HEK293 (cell line): ENCODE data around the gene KANTR.

Source experiments
- CTCF ChIA-PET: fragments of 350-600 bp; formaldehyde crosslinking; extraction: SDS; loops from one replicate; lab custom pipeline; 2021; ENCODE audit warnings: antibody characterized with exemption; lab: Yijun Ruan, JAX
- POLR2A ChIA-PET: fragments of 300-600 bp; formaldehyde crosslinking; extraction: SDS; loops from one replicate; lab custom pipeline; 2020; ENCODE audit warnings: antibody characterized with exemption, inconsistent platforms; lab: Yijun Ruan, JAX
- H3K27ac ChIP-seq: fragments of 200-500 bp; sonication (Bioruptor generic); 2 replicates; pipeline ENCODE4 v1.5.1; 2014; ENCODE audit warnings: low read depth, low read length, control low read depth, inconsistent platforms; ENCODE audit errors: extremely low read depth
- H3K36me3 ChIP-seq, 2 experiments: fragments of 200-500 bp in 1 of 2; sonication (Bioruptor generic) in 1 of 2; 1 replicate in 1 of 2; 2 replicates in 1 of 2; pipeline ENCODE4 v1.5.1; 2014 to 2017; ENCODE audit warnings: inconsistent platforms in 2 of 2, low read length in 2 of 2; ENCODE audit not compliant: control insufficient read depth in 2 of 2, insufficient read depth in 1 of 2
- H3K4me1 ChIP-seq: fragments of 200-500 bp; sonication (Bioruptor generic); 2 replicates; pipeline ENCODE4 v1.5.1; 2014; ENCODE audit warnings: mild to moderate bottlenecking, low read length, inconsistent platforms; ENCODE audit not compliant: control insufficient read depth, insufficient read depth
- H3K4me3 ChIP-seq: 2 replicates; pipeline ENCODE4 v1.5.1; 2011; ENCODE audit warnings: low read depth, mild to moderate bottlenecking, control low read depth, low read length, moderate library complexity
- H3K9me3 ChIP-seq: fragments of 200-500 bp; sonication (Bioruptor generic); 2 replicates; pipeline ENCODE4 v1.5.1; 2014; ENCODE audit warnings: low read depth, low read length, inconsistent platforms; ENCODE audit not compliant: control insufficient read depth, insufficient read depth
- KLF16 ChIP-seq: fragments of 450-650 bp; formaldehyde crosslinking; IDR thresholded peaks from 2 replicates; pipeline ENCODE4 v1.5.1; 2017; ENCODE audit warnings: missing biosample characterization, missing genetic modification characterization
- MZF1 ChIP-seq: fragments of 450-650 bp; formaldehyde crosslinking; IDR thresholded peaks from 2 replicates; pipeline ENCODE4 v1.5.1; 2017; ENCODE audit warnings: missing biosample characterization, missing genetic modification characterization, borderline replicate concordance
- SETDB1 ChIP-seq: IDR thresholded peaks from one replicate; pipeline ENCODE4 v1.6.1; 2017; ENCODE audit warnings: mild to moderate bottlenecking, low read length, moderate library complexity, mixed read lengths; ENCODE audit not compliant: insufficient read length
- TRIM28 ChIP-seq: IDR thresholded peaks from 2 replicates; pipeline ENCODE4 v1.6.1; 2011; ENCODE audit warnings: low read length, control low read depth, borderline replicate concordance
- ZBTB48 ChIP-seq: fragments of 450-650 bp; formaldehyde crosslinking; IDR thresholded peaks from 2 replicates; pipeline ENCODE4 v1.5.1; 2016; ENCODE audit warnings: missing biosample characterization, missing genetic modification characterization
- ZBTB8A ChIP-seq: fragments of 450-650 bp; formaldehyde crosslinking; IDR thresholded peaks from 2 replicates; pipeline ENCODE4 v1.5.1; 2016; ENCODE audit warnings: missing biosample characterization, missing genetic modification characterization
- ZFP3 ChIP-seq: fragments of 450-650 bp; formaldehyde crosslinking; IDR thresholded peaks from 2 replicates; pipeline ENCODE4 v1.5.1; 2016; ENCODE audit warnings: low read depth, missing biosample characterization, missing genetic modification characterization
- ZFP37 ChIP-seq: fragments of 450-650 bp; formaldehyde crosslinking; IDR thresholded peaks from 2 replicates; pipeline ENCODE4 v1.5.1; 2016; ENCODE audit warnings: missing biosample characterization, missing genetic modification characterization
- ZFP69B ChIP-seq: fragments of 450-650 bp; formaldehyde crosslinking; IDR thresholded peaks from 2 replicates; pipeline ENCODE4 v1.5.1; 2016; ENCODE audit warnings: missing biosample characterization, missing genetic modification characterization
- ZNF140 ChIP-seq: fragments of 450-650 bp; formaldehyde crosslinking; IDR thresholded peaks from 2 replicates; pipeline ENCODE4 v1.5.1; 2016; ENCODE audit warnings: missing biosample characterization, missing genetic modification characterization
- ZNF157 ChIP-seq: fragments of 450-650 bp; formaldehyde crosslinking; IDR thresholded peaks from 2 replicates; pipeline ENCODE4 v1.5.1; 2016; ENCODE audit warnings: missing biosample characterization, missing genetic modification characterization
- ZNF16 ChIP-seq: fragments of 450-650 bp; formaldehyde crosslinking; IDR thresholded peaks from 2 replicates; pipeline ENCODE4 v1.5.1; 2016; ENCODE audit warnings: low read depth, missing biosample characterization, missing genetic modification characterization
- ZNF248 ChIP-seq: fragments of 450-650 bp; formaldehyde crosslinking; IDR thresholded peaks from 2 replicates; pipeline ENCODE4 v1.5.1; 2017; ENCODE audit warnings: missing biosample characterization, missing genetic modification characterization
- ZNF280D ChIP-seq: fragments of 450-650 bp; formaldehyde crosslinking; IDR thresholded peaks from 2 replicates; pipeline ENCODE4 v1.5.1; 2016; ENCODE audit warnings: missing biosample characterization, missing genetic modification characterization
- ZNF433 ChIP-seq: fragments of 450-650 bp; formaldehyde crosslinking; IDR thresholded peaks from 2 replicates; pipeline ENCODE4 v1.5.1; 2016; ENCODE audit warnings: missing biosample characterization, missing genetic modification characterization, low read depth
- ZNF530 ChIP-seq: fragments of 450-650 bp; formaldehyde crosslinking; IDR thresholded peaks from 2 replicates; pipeline ENCODE4 v1.5.1; 2016; ENCODE audit warnings: low read depth, missing biosample characterization, missing genetic modification characterization
- ZNF610 ChIP-seq: fragments of 450-650 bp; formaldehyde crosslinking; IDR thresholded peaks from 2 replicates; pipeline ENCODE4 v1.5.1; 2016; ENCODE audit warnings: missing biosample characterization, missing genetic modification characterization, borderline replicate concordance
- ZSCAN16 ChIP-seq: fragments of 450-650 bp; formaldehyde crosslinking; IDR thresholded peaks from 2 replicates; pipeline ENCODE4 v1.5.1; 2016; ENCODE audit warnings: missing biosample characterization, missing genetic modification characterization
- ZSCAN30 ChIP-seq: fragments of 450-650 bp; IDR thresholded peaks from 2 replicates; pipeline ENCODE4 v1.5.1; 2018; ENCODE audit warnings: missing biosample characterization, mild to moderate bottlenecking, missing genetic modification characterization, moderate library complexity
- TF ChIP-seq, protein P1 (sequence below): fragments of 450-650 bp; formaldehyde crosslinking; IDR thresholded peaks from 2 replicates; pipeline ENCODE4 v1.5.1; 2017; ENCODE audit warnings: missing biosample characterization, missing genetic modification characterization
- TF ChIP-seq, protein P2 (sequence below): fragments of 450-650 bp; IDR thresholded peaks from 2 replicates; pipeline ENCODE4 v1.5.1; 2018; ENCODE audit warnings: missing biosample characterization, missing genetic modification characterization
- TF ChIP-seq, protein P3 (sequence below): fragments of 450-650 bp; formaldehyde crosslinking; IDR thresholded peaks from 2 replicates; pipeline ENCODE4 v1.5.1; 2017; ENCODE audit warnings: missing biosample characterization, missing genetic modification characterization

KANTR gene

GRCh38 chrX:53153581-53153980 lies 59.6 kb downstream of the KANTR start:
- H3K4me1 ChIP-seq: no peaks in the 10 kb centered on the region
- ChIA-PET CTCF (interaction anchor here (0.6 kb wide), 1 partner anchor 48 kb away, joined by 3 read pairs; no protein-coding TSS in a partner anchor), POLR2A (no interaction called here)
- H3K4me3 ChIP-seq: no peak overlapping the region
- H3K27ac ChIP-seq: no peak overlapping the region
- no peaks in the 10 kb centered on the region for H3K36me3 ChIP-seq
- TF ChIP-seq SETDB1: no peak
- no peak for TF ChIP-seq ZFP3 (tag by site-specific recombination)
- no peak for TF ChIP-seq ZNF140
- TF ChIP-seq ZNF433 (tag by site-specific recombination): no peak
- TF ChIP-seq ZSCAN16: no peak
- no peak for TF ChIP-seq ZFP69B (tag by site-specific recombination)
- TF ChIP-seq, protein P1, sequence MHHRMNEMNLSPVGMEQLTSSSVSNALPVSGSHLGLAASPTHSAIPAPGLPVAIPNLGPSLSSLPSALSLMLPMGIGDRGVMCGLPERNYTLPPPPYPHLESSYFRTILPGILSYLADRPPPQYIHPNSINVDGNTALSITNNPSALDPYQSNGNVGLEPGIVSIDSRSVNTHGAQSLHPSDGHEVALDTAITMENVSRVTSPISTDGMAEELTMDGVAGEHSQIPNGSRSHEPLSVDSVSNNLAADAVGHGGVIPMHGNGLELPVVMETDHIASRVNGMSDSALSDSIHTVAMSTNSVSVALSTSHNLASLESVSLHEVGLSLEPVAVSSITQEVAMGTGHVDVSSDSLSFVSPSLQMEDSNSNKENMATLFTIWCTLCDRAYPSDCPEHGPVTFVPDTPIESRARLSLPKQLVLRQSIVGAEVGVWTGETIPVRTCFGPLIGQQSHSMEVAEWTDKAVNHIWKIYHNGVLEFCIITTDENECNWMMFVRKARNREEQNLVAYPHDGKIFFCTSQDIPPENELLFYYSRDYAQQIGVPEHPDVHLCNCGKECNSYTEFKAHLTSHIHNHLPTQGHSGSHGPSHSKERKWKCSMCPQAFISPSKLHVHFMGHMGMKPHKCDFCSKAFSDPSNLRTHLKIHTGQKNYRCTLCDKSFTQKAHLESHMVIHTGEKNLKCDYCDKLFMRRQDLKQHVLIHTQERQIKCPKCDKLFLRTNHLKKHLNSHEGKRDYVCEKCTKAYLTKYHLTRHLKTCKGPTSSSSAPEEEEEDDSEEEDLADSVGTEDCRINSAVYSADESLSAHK: no peak
- no peak for TF ChIP-seq ZBTB8A
- TF ChIP-seq ZNF248 (tag by site-specific recombination): no peak
- H3K9me3 ChIP-seq: peaks cover 2% of the 10 kb centered on the region; the same call in 1 of the 2 replicates

DNA sequence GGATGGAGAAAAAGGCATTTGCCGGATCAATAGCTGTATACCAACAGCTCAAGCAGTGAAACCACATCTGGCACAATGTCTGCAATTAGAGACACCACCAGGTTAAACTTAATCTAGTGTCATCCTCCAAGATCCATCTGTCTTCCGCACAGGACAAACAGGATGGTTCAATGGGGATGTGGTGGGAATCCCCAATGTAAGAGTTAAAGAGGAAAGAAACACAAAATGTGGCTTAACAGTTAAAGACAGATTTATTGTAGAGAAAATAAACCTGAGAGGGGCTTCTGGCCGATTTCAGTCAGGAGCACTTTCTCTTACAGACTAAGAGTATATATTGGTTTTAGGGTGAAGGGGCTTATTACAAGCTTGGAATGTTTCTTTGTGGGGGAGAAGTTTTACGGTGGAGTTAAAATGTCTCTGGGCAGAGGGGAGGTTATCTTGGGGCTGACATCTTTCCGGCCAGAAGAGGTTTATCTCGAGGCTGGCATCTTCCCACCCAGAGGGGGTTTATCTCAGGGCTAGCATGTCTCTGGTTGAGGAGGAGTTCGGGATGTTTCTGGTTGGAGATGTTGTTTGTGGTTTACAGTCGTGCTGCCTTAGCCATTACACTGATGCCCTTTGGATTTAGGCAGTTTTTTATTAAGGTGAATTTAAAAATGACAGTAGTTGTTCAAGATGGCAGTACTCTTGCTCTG lies 61.7 kb downstream of the KANTR start:
- Histone ChIP-seq H3K4me1 (no peaks in the 10 kb centered on the region), H3K4me3 (no peak overlapping the region), H3K27ac (no peak overlapping the region), H3K9me3 (peaks cover 2% of the 10 kb centered on the region; the same call in 1 of the 2 replicates), H3K36me3 (no peaks in the 10 kb centered on the region)
- POLR2A ChIA-PET: no interaction called here
- TF ChIP-seq TRIM28 (peak; percentile 84), ZNF157 (tag by site-specific recombination) (no peak), ZNF16 (tag by site-specific recombination) (no peak), MZF1 (tag by site-specific recombination) (peak; percentile 98), ZNF280D (tag by site-specific recombination) (no peak), SETDB1 (peak; percentile 85)
- CTCF ChIA-PET: no interaction called here

DNA sequence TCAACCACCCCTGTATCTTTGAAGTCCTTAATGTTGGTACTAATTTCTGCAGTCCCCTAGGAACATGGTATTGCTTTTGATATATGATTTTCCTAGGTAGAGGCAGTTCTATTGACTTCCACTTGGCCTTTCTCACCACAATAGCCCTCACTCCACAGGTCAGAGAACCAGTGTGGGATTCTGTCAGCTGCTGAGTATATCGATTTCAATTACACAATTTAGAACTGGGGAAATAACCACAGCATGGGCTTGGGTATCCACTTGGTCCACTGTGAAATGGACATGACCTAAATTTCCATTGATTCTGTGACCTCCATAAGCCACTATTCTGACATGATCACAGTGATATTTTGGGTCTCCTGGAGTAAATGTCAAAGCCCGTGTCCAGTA lies 62.3 kb downstream of the KANTR start:
- Histone ChIP-seq H3K4me3 (no peak overlapping the region), H3K9me3 (peaks cover 2% of the 10 kb centered on the region; the same call in 1 of the 2 replicates), H3K4me1 (peaks cover 2% of the 10 kb centered on the region; the same call in 1 of the 2 replicates), H3K36me3 (no peaks in the 10 kb centered on the region), H3K27ac (no peak overlapping the region)
- ChIA-PET POLR2A (no interaction called here), CTCF (interaction anchor here (0.6 kb wide), 1 partner anchor 149 kb away, joined by 4 read pairs; no protein-coding TSS in a partner anchor)
- no peak for TF ChIP-seq KLF16
- TF ChIP-seq, protein P2, sequence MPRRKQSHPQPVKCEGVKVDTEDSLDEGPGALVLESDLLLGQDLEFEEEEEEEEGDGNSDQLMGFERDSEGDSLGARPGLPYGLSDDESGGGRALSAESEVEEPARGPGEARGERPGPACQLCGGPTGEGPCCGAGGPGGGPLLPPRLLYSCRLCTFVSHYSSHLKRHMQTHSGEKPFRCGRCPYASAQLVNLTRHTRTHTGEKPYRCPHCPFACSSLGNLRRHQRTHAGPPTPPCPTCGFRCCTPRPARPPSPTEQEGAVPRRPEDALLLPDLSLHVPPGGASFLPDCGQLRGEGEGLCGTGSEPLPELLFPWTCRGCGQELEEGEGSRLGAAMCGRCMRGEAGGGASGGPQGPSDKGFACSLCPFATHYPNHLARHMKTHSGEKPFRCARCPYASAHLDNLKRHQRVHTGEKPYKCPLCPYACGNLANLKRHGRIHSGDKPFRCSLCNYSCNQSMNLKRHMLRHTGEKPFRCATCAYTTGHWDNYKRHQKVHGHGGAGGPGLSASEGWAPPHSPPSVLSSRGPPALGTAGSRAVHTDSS (tag by site-specific recombination): no peak
- TF ChIP-seq ZSCAN30 (tag by site-specific recombination): no peak
- TF ChIP-seq, protein P3, sequence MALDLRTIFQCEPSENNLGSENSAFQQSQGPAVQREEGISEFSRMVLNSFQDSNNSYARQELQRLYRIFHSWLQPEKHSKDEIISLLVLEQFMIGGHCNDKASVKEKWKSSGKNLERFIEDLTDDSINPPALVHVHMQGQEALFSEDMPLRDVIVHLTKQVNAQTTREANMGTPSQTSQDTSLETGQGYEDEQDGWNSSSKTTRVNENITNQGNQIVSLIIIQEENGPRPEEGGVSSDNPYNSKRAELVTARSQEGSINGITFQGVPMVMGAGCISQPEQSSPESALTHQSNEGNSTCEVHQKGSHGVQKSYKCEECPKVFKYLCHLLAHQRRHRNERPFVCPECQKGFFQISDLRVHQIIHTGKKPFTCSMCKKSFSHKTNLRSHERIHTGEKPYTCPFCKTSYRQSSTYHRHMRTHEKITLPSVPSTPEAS (tag by site-specific recombination): no peak
- no peak for TF ChIP-seq ZNF530 (tag by site-specific recombination)
- no peak for TF ChIP-seq ZBTB48
- TF ChIP-seq ZNF610 (tag by site-specific recombination): no peak
- no peak for TF ChIP-seq ZFP37
